Stimulated activated CD4-positive, alpha-beta T cell treated with anti-CD3 and anti-CD28 coated beads, Interleukin-2, amount 100 ng/mL, for 24 hours (primary cell): ENCODE data around the gene USP33.
"Not testable (repeated sequence)": the region's sequence is repeated elsewhere in the genome, so short reads cannot be mapped to it uniquely, and the experiment has no call there.

ENCODE experiments used
- DNase-seq, 2 donors: peaks; one replicate each; pipeline ENCODE4 v3.0.0-alpha.2; 2020

USP33 gene

DNA sequence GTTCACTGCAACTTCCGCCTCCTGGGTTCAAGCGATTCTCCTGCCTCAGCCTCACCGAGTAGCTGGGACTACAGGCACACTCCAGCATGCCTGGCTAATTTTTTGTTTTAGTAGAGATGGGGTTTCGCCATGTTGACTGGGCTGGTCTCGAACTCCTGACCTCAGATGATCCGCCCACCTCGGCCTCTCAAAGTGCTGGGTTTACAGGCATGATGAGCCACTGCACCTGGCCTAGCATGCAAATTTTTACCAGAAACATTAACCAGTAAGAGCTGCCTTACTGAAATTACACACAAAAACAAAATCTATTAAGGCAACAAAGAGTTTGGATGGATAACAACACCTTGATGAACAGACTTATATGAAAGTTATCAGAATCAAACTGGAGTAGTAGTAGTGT, 89.3 kb downstream of the USP33 start:
- no peak for DNase-seq

- no peak for DNase-seq
Observed at GRCh38 chr1:77668924-77669449, 90.7 kb downstream of the USP33 start.

- no peak for DNase-seq
Observed at GRCh38 chr1:77664939-77665516, 94.6 kb downstream of the USP33 start.

DNA sequence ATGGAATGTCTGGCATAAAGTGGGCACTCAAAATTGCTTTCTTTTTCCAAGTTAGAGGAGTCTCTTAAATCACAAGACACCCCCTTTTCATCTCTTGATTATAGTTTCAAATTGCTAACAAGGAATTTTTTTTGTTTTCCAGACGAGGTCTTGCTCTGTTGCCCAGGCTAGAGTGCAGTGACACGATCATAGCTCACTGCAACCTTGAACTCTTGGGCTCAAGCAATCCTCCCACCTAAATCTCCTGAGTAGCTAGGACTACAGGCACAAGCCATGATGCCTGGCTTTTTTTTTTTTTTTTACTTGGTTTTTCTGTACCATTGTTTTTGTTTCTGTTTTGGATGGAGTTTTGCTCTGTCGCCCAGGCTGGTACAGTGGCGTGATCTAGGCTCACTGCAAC, 98.0 kb downstream of the USP33 start:
- no peak for DNase-seq

GRCh38 chr1:77659879-77660593, 99.6 kb downstream of the USP33 start:
- no peak for DNase-seq

DNA sequence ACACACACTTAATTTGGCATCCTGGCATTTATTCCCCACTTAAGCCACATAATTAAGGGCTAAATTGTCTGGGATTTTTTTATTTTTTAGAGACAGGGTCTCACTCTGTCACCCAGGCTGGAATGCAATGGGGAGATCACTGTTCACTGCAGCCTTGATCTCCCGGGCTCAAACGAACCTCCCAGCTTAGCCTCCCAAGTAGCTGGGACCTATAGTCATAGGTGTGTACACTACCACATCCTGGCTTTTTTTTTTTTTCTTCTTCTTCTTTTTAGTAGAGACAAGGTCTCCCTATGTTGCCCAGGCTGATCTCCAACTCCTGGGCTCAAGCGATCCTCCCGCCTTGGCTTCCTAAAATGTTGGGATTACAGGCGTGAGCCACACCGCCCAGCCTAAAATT, 101.4 kb downstream of the USP33 start:
- no peak for DNase-seq

DNA sequence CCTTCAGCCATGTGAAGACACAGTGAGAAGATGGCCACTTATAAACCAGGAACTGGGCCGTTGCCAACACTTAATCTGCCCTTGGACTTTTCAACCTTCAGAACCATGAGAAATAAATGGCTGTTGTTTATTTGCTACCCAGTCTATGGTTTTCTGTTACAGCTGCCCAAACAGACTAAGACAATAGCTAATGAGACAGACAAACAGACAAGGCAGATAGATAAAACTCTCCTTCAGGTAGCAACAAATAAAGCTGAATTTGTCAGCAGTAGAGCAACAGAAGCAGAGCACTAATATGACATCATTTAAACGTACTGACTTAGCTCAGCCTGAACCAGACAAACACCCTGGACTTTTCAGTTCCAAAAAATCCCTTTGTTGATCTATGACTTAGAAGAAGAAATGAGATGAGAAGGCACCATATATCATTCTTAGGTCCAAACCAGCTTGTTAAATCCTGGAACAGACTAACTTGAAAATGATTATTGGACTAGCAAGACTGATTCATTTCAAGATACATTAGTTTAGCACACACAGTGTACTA, 104.1 kb downstream of the USP33 start:
- DNase-seq = no peak

DNA sequence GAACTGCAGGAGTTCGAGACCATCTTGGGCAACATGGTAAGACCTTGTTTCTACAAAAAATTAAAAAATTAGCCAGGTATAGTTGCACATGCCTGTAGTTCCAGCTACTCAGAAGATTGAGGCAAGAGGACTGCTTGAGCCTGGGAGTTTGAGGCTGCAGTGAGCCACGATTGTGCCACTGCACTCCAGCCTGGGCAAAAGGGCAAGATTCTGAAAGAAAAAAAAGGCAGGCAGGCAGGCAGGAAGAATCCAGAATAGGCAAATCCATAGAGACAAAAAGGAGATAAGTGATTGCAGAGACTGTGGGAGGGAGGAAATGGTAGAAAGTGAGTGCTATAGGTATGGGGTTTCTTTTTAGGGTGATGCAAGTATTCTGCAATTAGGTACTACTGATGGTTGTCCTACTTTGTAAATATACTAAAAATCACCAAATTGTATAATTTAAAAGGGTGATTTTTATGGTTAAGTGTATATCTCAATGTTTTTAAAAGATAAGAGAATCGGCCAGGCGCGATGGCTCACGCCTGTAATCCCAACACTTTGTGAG, 106.6 kb downstream of the USP33 start:
- DNase-seq = no peak

DNA sequence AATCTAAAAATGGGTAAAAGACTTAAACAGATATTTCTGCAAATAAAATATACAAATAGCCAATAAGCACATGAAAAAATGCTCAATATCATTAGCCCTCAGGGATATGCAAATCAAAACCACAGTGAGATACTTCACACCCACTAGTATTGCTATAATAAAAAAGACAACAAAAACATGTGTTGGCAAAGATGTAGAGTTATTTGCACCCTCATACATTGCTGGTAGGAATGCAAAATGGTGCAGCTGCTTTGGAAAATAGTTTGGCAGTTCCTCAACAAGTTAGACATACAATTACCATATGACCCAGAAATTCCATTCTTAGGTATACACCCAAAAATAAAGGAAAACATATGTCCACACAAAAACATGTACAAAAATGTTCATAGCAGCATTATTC, 107.4 kb downstream of the USP33 start:
- DNase-seq = no peak

DNA sequence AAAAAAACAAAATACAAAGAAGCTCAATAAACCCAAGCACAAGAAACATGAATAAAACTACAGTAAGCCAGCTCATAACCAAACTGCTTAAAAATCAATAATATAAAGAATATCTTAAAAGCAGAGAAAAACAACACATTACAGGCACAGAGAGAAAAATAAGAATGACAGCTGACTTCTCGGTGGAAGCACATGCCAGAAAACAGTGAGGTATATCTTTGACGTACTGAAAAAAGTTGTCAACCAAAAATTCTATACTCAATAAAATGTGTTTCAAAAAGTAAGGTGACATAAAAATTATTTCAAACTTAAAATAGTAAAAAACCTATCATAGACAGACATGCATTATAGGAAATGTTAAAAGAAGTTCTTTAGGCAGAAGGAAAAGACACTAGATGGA, 110.5 kb downstream of the USP33 start:
- DNase-seq = no peak

DNA sequence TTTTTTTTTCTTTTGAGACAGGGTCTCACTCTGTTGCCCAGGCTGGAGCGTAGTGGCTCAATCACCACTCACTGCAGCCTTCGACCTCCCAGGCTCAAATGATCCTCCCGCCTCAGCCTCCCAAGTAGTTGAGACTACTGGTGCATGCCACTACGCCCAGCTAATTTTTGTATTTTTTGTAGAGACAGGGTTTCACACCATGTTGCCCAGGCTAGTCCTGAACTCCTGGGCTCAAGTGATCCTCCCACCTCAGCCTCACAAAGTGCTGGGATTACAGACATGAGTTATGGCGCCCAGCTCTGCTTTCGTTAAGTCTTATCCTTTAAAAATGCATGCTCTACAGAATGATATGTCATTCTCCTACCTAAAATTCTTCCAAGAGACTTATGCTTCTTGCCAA, 113.4 kb downstream of the USP33 start:
- DNase-seq = not testable (repeated sequence)
